ENCODE measurements around the gene DPF3.

- no peak for TF ChIP-seq CTCF (IDR thresholded peaks at IDR 0.05)
- TF ChIP-seq POLR2A (IDR thresholded peaks at IDR 0.05) = no peak
Measured at GRCh38 chr14:72591391-72591790, 302.5 kb downstream of the DPF3 start.

Measured in adrenal gland (tissue), 5 donors.